Karpas-422 (cell line): ENCODE data around the gene ABCG1. TPM values are rescaled to one million over a fixed set of nuclear protein-coding genes. Genes with fewer than 3 reads are reported as not detected.

Experiments
- DNase-seq: peaks from one replicate; pipeline ENCODE4 v3.0.0-alpha.2; 2015
- H2AFZ ChIP-seq: fragments of 200-600 bp; sonication (generic); 2 replicates; pipeline ENCODE4 v1.6.1; 2014; ENCODE audit warnings: antibody characterized with exemption, low read length, mixed read lengths
- H3K27ac ChIP-seq: fragments of 200-600 bp; sonication (generic); 2 replicates; pipeline ENCODE4 v1.5.1; 2014; ENCODE audit warnings: mild to moderate bottlenecking, low read length, moderate library complexity
- H3K27me3 ChIP-seq: fragments of 200-600 bp; sonication (generic); 2 replicates; pipeline ENCODE4 v1.6.1; 2014; ENCODE audit warnings: low read length, mixed read lengths
- H3K36me3 ChIP-seq: fragments of 200-600 bp; sonication (generic); 2 replicates; pipeline ENCODE4 v1.6.1; 2014; ENCODE audit warnings: low read length, mixed read lengths; ENCODE audit not compliant: insufficient read depth
- H3K4me1 ChIP-seq: fragments of 200-600 bp; sonication (generic); 2 replicates; pipeline ENCODE4 v1.6.1; 2014; ENCODE audit warnings: mild to moderate bottlenecking, low read length, mixed read lengths
- H3K4me2 ChIP-seq: fragments of 200-600 bp; sonication (generic); 2 replicates; pipeline ENCODE4 v1.6.1; 2014; ENCODE audit warnings: low read length, low read depth, mild to moderate bottlenecking; ENCODE audit not compliant: poor library complexity, severe bottlenecking
- H3K4me3 ChIP-seq: fragments of 200-600 bp; sonication (generic); 2 replicates; pipeline ENCODE4 v1.5.1; 2014; ENCODE audit warnings: mild to moderate bottlenecking, antibody characterized with exemption, low read length, mixed read lengths
- H3K79me2 ChIP-seq: fragments of 200-600 bp; sonication (generic); 2 replicates; pipeline ENCODE4 v1.6.1; 2014; ENCODE audit warnings: mild to moderate bottlenecking, low read length, mixed read lengths
- H3K9ac ChIP-seq: fragments of 200-600 bp; sonication (generic); 2 replicates; pipeline ENCODE4 v1.6.0; 2014; ENCODE audit warnings: low read length
- H3K9me2 ChIP-seq: fragments of 200-600 bp; sonication (generic), shearing (Covaris generic); replicated peaks from 2 replicates; pipeline ENCODE4 v1.6.0; 2014; ENCODE audit warnings: mild to moderate bottlenecking, low read length, moderate library complexity; ENCODE audit not compliant: insufficient read depth
- H3K9me3 ChIP-seq: fragments of 300-700, 200-600 bp; sonication (generic); 2 replicates; pipeline ENCODE4 v1.6.1; 2014; ENCODE audit warnings: low read length, mixed read lengths
- H4K20me1 ChIP-seq: fragments of 200-600 bp; sonication (generic); 2 replicates; pipeline ENCODE4 v1.6.1; 2014; ENCODE audit warnings: mild to moderate bottlenecking, antibody characterized with exemption, low read length, low read depth; ENCODE audit not compliant: insufficient read depth
- small RNA-seq: library from RNA; depleted of rRNA; stranded (forward); fragments of <200 nt; gene quantifications from one replicate; pipeline ENCODE3, GENCODE V24; 2014
- total RNA-seq: library from RNA; depleted of rRNA; stranded (reverse); fragments of >200 nt; shearing (Covaris generic); gene quantifications from 2 replicates; pipeline ENCODE4 v1.2.3, GENCODE V29; 2014; ENCODE audit warnings: low replicate concordance; rRNA removed

Gene ABCG1
- total RNA-seq, 1 experiment from 2014 or later = not detected

DNA sequence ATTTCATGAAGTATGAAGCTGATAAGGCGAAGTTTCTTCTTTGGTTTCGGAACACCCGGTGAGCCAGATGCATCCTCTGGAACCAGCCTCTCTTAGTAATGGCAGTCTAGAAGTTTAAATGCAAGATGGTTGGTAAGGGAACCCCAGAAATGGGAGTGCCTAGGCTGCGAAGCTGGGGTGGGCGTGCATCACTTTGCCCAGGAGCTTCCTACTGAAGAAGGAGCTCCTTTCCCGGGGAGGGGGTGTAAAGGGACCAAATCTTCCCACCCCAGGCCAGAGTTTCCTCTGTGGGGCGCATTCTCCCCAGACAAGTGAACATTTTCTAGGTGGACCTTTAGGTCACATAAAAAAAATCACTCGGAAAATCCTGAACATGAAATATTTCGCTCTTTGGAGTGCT lies 127.5 kb downstream of the ABCG1 start:
- H2AFZ ChIP-seq = no peak overlapping the region
- no peak overlapping the region for H3K4me3 ChIP-seq
- H3K4me2 ChIP-seq = no peak overlapping the region
- no peaks in the 10 kb centered on the region for H3K36me3 ChIP-seq
- H3K9me3 ChIP-seq = no peaks in the 10 kb centered on the region
- H3K27ac ChIP-seq = no peak overlapping the region
- H3K9me2 ChIP-seq = no peaks in the 10 kb centered on the region
- H3K79me2 ChIP-seq = no peaks in the 10 kb centered on the region
- no peak for DNase-seq
- no peaks in the 10 kb centered on the region for H4K20me1 ChIP-seq
- no peaks in the 10 kb centered on the region for H3K27me3 ChIP-seq
- H3K9ac ChIP-seq = no peak overlapping the region
- H3K4me1 ChIP-seq = no peaks in the 10 kb centered on the region

Small RNA genes within 50 kb of the gene (small RNA-seq; reads per million reads assigned to genes)
- gene RNA5SP492 = not detected

Other genes starting within 250 kb of the ABCG1 start
- 1.2 and 2.8 TPM in 2 replicates for gene ZBTB21, start 208.8 kb upstream of the ABCG1 start, total RNA-seq
- 2.3 and 2.5 TPM in 2 replicates for gene UMODL1, start 147.8 kb upstream of the ABCG1 start, total RNA-seq
- not detected in 2 replicates for gene TFF3, start 96.3 kb downstream of the ABCG1 start, total RNA-seq
- not detected in 2 replicates for gene TFF2, start 131.9 kb downstream of the ABCG1 start, total RNA-seq
- gene TFF1, start 147.4 kb downstream of the ABCG1 start, total RNA-seq = not detected in 2 replicates
- not detected in 2 replicates for gene TMPRSS3, start 176.9 kb downstream of the ABCG1 start, total RNA-seq
- gene UBASH3A, start 184.8 kb downstream of the ABCG1 start, total RNA-seq = not detected in 2 replicates